ENCODE measurements around the gene RAP1GAP2.

- TF ChIP-seq CTCF (IDR thresholded peaks at IDR 0.05) (no peak), POLR2A (IDR thresholded peaks at IDR 0.05) (no peak)
Measured at GRCh38 chr17:2962729-2963128, 166.5 kb downstream of the RAP1GAP2 start.

Measured in heart left ventricle (tissue), 13 donors.